OCI-LY3 (cell line): ENCODE data around the gene PRMT5.

Experiments
- EZH2phosphoT487 ChIP-seq: fragments of 200-600 bp; shearing (Covaris generic); IDR thresholded peaks from 2 replicates; pipeline ENCODE4 v1.6.1; 2018; ENCODE audit warnings: antibody characterized with exemption, mixed run types, low read depth
- TF ChIP-seq, protein P1 (sequence below): fragments of 200-600, 300-600 bp; sonication (generic); IDR thresholded peaks from 2 replicates; pipeline ENCODE4 v1.5.1; 2014; ENCODE audit warnings: antibody characterized with exemption, low read length, low read depth

GRCh38 chr14:22962061-22962676 is 33.0 kb upstream of the PRMT5 start:
- TF ChIP-seq, protein P1, sequence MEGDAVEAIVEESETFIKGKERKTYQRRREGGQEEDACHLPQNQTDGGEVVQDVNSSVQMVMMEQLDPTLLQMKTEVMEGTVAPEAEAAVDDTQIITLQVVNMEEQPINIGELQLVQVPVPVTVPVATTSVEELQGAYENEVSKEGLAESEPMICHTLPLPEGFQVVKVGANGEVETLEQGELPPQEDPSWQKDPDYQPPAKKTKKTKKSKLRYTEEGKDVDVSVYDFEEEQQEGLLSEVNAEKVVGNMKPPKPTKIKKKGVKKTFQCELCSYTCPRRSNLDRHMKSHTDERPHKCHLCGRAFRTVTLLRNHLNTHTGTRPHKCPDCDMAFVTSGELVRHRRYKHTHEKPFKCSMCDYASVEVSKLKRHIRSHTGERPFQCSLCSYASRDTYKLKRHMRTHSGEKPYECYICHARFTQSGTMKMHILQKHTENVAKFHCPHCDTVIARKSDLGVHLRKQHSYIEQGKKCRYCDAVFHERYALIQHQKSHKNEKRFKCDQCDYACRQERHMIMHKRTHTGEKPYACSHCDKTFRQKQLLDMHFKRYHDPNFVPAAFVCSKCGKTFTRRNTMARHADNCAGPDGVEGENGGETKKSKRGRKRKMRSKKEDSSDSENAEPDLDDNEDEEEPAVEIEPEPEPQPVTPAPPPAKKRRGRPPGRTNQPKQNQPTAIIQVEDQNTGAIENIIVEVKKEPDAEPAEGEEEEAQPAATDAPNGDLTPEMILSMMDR: no peak
- no peak for TF ChIP-seq EZH2phosphoT487
